Measurements from ENCODE around the gene RAVER1. TPM values are rescaled to one million over a fixed set of nuclear protein-coding genes. Genes with fewer than 3 reads are reported as not detected.

The RAVER1 gene
- total and polyA plus RNA-seq, 9 of the 15 experiments (the other 6 are each of a cell fraction or from before 2014, with no cell fraction given), result 0.06 to 113 (median 7.0) TPM

DNA sequence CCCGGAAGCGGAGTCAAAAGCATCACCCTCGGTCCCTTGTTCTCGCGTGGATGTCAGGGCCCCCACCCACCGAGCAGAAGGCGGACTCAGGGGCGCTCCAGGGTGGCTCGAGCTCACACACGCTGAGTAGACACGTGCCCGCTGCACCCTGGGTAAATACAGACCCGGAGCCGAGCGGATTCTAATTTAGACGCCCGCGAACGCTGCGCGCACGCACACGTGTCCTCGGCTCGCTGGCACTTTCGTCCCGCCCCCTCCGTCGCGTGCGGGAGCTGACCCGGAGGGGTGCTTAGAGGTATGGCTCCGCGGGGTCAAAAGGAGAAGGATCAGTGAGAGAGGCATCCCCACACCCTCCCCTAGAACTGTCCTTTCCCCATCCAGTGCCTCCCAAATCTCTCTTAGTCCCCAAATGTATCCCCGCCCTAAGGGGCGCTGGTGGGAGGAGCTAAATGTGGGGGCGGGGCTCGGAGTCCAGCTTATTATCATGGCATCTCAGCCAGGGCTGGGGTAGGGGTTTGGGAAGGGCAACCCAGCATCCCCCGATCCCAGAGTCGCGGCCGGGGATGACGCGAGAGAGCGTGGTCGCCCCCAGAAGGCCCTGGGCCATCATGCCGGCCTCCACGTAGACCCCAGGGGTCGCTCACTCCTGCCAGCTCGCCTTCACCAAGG lies 44.0 kb downstream of the RAVER1 start (continued):
- TF ChIP-seq, protein P1, sequence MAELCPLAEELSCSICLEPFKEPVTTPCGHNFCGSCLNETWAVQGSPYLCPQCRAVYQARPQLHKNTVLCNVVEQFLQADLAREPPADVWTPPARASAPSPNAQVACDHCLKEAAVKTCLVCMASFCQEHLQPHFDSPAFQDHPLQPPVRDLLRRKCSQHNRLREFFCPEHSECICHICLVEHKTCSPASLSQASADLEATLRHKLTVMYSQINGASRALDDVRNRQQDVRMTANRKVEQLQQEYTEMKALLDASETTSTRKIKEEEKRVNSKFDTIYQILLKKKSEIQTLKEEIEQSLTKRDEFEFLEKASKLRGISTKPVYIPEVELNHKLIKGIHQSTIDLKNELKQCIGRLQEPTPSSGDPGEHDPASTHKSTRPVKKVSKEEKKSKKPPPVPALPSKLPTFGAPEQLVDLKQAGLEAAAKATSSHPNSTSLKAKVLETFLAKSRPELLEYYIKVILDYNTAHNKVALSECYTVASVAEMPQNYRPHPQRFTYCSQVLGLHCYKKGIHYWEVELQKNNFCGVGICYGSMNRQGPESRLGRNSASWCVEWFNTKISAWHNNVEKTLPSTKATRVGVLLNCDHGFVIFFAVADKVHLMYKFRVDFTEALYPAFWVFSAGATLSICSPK (IDR thresholded peaks at IDR 0.05; ENCODE audit: borderline replicate concordance), result no peak
- TF ChIP-seq ZNF408 (CRISPR knock-in tag; IDR thresholded peaks at IDR 0.05; ENCODE audit: low read depth), result no peak
- TF ChIP-seq FOXA1 (IDR thresholded peaks at IDR 0.05; ENCODE audit: borderline replicate concordance), result no peak
- no peak for TF ChIP-seq SAFB2 (IDR thresholded peaks at IDR 0.05; ENCODE audit: borderline replicate concordance, low read depth, low read length, severe bottlenecking)
- TF ChIP-seq PRMT5 (CRISPR knock-in tag; IDR thresholded peaks at IDR 0.05), result no peak
- TF ChIP-seq ZNF316 (IDR thresholded peaks at IDR 0.05), result no peak
- TF ChIP-seq MCM2 (IDR thresholded peaks at IDR 0.05; ENCODE audit: low read depth), result no peak
- TF ChIP-seq, protein P2, sequence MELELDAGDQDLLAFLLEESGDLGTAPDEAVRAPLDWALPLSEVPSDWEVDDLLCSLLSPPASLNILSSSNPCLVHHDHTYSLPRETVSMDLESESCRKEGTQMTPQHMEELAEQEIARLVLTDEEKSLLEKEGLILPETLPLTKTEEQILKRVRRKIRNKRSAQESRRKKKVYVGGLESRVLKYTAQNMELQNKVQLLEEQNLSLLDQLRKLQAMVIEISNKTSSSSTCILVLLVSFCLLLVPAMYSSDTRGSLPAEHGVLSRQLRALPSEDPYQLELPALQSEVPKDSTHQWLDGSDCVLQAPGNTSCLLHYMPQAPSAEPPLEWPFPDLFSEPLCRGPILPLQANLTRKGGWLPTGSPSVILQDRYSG (tag; conservative IDR thresholded peaks at IDR 0.05; ENCODE audit: low read depth), result no peak
- no peak for TF ChIP-seq NFYB (IDR thresholded peaks at IDR 0.05; ENCODE audit: extremely low read depth, insufficient read length)
- TF ChIP-seq BHLHE40 (IDR thresholded peaks at IDR 0.05; ENCODE audit: low read length), result peak; percentile 98
- TF ChIP-seq CXXC5 (CRISPR knock-in tag; IDR thresholded peaks at IDR 0.05), result peak; percentile 89
- no peak for TF ChIP-seq E2F3 (CRISPR knock-in tag; IDR thresholded peaks at IDR 0.05)
- no peak for TF ChIP-seq MAFK (IDR thresholded peaks at IDR 0.05; ENCODE audit: low read length)
- TF ChIP-seq, protein P3, sequence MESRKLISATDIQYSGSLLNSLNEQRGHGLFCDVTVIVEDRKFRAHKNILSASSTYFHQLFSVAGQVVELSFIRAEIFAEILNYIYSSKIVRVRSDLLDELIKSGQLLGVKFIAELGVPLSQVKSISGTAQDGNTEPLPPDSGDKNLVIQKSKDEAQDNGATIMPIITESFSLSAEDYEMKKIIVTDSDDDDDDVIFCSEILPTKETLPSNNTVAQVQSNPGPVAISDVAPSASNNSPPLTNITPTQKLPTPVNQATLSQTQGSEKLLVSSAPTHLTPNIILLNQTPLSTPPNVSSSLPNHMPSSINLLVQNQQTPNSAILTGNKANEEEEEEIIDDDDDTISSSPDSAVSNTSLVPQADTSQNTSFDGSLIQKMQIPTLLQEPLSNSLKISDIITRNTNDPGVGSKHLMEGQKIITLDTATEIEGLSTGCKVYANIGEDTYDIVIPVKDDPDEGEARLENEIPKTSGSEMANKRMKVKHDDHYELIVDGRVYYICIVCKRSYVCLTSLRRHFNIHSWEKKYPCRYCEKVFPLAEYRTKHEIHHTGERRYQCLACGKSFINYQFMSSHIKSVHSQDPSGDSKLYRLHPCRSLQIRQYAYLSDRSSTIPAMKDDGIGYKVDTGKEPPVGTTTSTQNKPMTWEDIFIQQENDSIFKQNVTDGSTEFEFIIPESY (CRISPR knock-in tag; IDR thresholded peaks at IDR 0.05), result 0 out of 2 replicates have a peak, but pooled peaks have one; percentile 32
- no peak for TF ChIP-seq RBM17 (IDR thresholded peaks at IDR 0.05; ENCODE audit: borderline replicate concordance, low read depth, low read length)
- no peak; the same call in 1 of the 2 replicates for TF ChIP-seq ZBED1 (IDR thresholded peaks at IDR 0.05)
- TF ChIP-seq SMARCE1 (IDR thresholded peaks at IDR 0.05), result no peak
- TF ChIP-seq MBD2 (IDR thresholded peaks at IDR 0.05; ENCODE audit: borderline replicate concordance, low read depth), result 0 out of 2 replicates have a peak, but pooled peaks have one; percentile 22
- peak; percentile 73 for TF ChIP-seq POLR2A (conservative IDR thresholded peaks at IDR 0.05)
- TF ChIP-seq ZNF121 (CRISPR knock-in tag; conservative IDR thresholded peaks at IDR 0.05), result no peak
- TF ChIP-seq RUNX1 (IDR thresholded peaks at IDR 0.05; ENCODE audit: low read depth), result no peak
- TF ChIP-seq TCF3 (CRISPR knock-in tag; IDR thresholded peaks at IDR 0.05), result no peak
- no peak for TF ChIP-seq EZH2 (IDR thresholded peaks at IDR 0.05; ENCODE audit: borderline replicate concordance, low read depth, low read length)
- TF ChIP-seq NR2C1 (IDR thresholded peaks at IDR 0.05), result peak; percentile 75
- TF ChIP-seq NR2C1 (tag; IDR thresholded peaks at IDR 0.05), result peak; percentile 32; the same call in 1 of the 2 replicates
- TF ChIP-seq U2AF2 (optimal IDR thresholded peaks at IDR 0.05; ENCODE audit: low read depth, low read length), result no peak

Data from K562 (cell line).